Body of pancreas (tissue), 4 donors: ENCODE measurements around the gene ATF6. TPM values are rescaled to one million over a fixed set of nuclear protein-coding genes. Genes with fewer than 3 reads are reported as not detected.

Experiments used
- ATAC-seq: fragments of 150-250 bp; one replicate; pipeline ENCODE4 v1.9.1; 2016
- DNase-seq, 4 donors: peaks; one replicate each; pipeline ENCODE4 v3.0.0-alpha.2; 2019
- H3K27ac ChIP-seq, 4 donors: fragments of 200-600 bp; sonication (generic); 1 replicate in 3 of 4; 2 replicates in 1 of 4; pipeline versions ENCODE4 v1.5.1 to v1.6.1; 2016 to 2019; ENCODE audit warnings: mild to moderate bottlenecking in 1 of 4, mixed read lengths in 1 of 4, moderate library complexity in 1 of 4
- H3K27me3 ChIP-seq, 2 donors: fragments of 200-600 bp; sonication (generic); one replicate each; pipeline ENCODE4 v1.6.0; 2016; ENCODE audit warnings: mild to moderate bottlenecking in 1 of 2
- H3K36me3 ChIP-seq, 2 donors: fragments of 200-600 bp; sonication (generic); replicated peaks in 1 of 2; 2 replicates each; pipeline ENCODE4 v1.5.1; 2016; ENCODE audit warnings: low read depth in 2 of 2; ENCODE audit not compliant: insufficient read depth in 1 of 2
- H3K4me1 ChIP-seq: fragments of 200-600 bp; sonication (generic); one replicate; pipeline ENCODE4 v1.6.0; 2016
- H3K4me3 ChIP-seq, 2 donors: fragments of 200-600 bp; sonication (generic); 1 replicate in 1 of 2; 2 replicates in 1 of 2; pipeline ENCODE4 v1.5.1; 2016 to 2019
- H3K9me3 ChIP-seq, 3 donors: fragments of 200-600 bp; sonication (generic); 1 replicate in 2 of 3; 2 replicates in 1 of 3; pipeline ENCODE4 v1.5.1; 2016
- POLR2A ChIP-seq, 3 donors: fragments of 450-650 bp; IDR thresholded peaks; one replicate each; pipeline ENCODE4 v1.6.1; 2016; ENCODE audit warnings: antibody characterized with exemption in 3 of 3, mild to moderate bottlenecking in 2 of 3
- WGBS, 2 donors: methylation state at CpG; one replicate each; pipeline ENCODE4 v1.1.5; 2017; 5-methylcytosine and 5-hydroxymethylcytosine counted together
- intact Hi-C: fragments of 100-400 bp; cut with DNase I; formaldehyde crosslinking; loops from one replicate; pipeline ENCODE4 v1.15.1; 2023
- total RNA-seq, 2 donors: library from RNA; depleted of rRNA; stranded (reverse); fragments of >200 nt; gene quantifications; one replicate each; pipeline ENCODE4 v1.1.0, GENCODE V29; 2016
- TF ChIP-seq, protein P1 (sequence below), 7 experiments: fragments of 450-650 bp in 4 of 7; fragments of 200-600 bp in 3 of 7; sonication (generic) in 3 of 7; IDR thresholded peaks; one replicate each; pipeline ENCODE4 v1.5.1; 2016 to 2019; ENCODE audit warnings: antibody characterized with exemption in 7 of 7

ATF6 gene
- total RNA-seq, 2 donors from 2014 or later = 12.5 to 16.3 TPM

DNA sequence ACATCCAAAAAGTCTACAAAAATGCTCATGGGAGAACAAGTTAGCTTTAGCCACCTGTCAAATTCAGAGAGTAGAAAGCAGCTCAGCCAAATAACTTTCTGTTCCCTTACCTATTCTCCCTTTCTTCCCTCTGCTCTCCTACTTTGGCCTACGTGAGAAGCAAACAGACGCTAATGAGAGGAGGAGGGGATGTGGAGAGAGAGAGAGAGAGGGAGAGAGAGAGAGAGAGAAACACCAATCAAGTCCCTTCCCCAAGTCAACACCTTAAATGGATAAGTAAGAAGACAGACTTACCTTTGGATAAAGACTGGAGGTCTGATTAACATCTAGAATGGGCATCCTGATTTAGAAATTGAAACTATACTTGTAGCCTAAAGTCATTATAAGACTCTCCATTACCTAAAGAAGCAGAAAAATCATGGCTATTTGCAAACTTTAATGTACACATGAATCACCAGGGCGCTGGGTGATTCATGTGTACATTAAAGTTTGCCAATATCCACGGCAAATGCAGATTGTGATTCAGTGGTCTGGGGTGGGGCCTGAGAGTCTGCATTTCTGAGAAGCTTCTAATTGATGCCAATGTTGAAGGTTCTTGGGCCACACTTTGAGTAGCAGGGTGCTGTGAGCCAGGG is 29.7 kb upstream of the ATF6 start:
- ATAC-seq (no peak), DNase-seq (no peak)
- TF ChIP-seq, protein P1, sequence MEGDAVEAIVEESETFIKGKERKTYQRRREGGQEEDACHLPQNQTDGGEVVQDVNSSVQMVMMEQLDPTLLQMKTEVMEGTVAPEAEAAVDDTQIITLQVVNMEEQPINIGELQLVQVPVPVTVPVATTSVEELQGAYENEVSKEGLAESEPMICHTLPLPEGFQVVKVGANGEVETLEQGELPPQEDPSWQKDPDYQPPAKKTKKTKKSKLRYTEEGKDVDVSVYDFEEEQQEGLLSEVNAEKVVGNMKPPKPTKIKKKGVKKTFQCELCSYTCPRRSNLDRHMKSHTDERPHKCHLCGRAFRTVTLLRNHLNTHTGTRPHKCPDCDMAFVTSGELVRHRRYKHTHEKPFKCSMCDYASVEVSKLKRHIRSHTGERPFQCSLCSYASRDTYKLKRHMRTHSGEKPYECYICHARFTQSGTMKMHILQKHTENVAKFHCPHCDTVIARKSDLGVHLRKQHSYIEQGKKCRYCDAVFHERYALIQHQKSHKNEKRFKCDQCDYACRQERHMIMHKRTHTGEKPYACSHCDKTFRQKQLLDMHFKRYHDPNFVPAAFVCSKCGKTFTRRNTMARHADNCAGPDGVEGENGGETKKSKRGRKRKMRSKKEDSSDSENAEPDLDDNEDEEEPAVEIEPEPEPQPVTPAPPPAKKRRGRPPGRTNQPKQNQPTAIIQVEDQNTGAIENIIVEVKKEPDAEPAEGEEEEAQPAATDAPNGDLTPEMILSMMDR (IDR thresholded peaks at IDR 0.05) = no peak
- no peak for TF ChIP-seq POLR2A (IDR thresholded peaks at IDR 0.05)
- H3K4me3 ChIP-seq = no peak overlapping the region
- H3K4me1 ChIP-seq = no peaks in the 10 kb centered on the region
- no peaks in the 10 kb centered on the region for H3K36me3 ChIP-seq
- H3K27ac ChIP-seq = no peak overlapping the region
- no peaks in the 10 kb centered on the region for H3K9me3 ChIP-seq
- intact Hi-C loops = no loop called here
- no peaks in the 10 kb centered on the region for H3K27me3 ChIP-seq
- 39 to 51% methylated on average over 4 of the region's 4 CpGs for WGBS, 2 donors

DNA sequence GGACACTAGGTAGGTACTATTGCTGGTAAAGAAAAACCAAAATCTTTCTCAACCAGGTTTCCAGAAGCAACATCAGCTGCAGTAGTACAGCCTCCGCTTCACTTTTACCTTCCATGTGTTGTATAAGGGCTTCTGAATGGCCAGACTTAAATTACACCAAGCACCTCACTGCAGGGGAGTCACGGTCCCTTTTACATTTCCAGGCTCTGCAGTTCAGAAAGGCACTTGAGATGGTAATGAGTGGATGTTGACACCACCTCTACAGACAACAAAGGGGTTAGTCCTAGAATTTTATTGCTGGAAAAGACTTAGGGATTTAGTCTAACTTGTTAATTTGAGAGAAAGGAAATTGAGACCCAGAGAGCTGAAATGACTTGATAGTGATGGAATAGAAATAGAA is 28.5 kb upstream of the ATF6 start:
- Histone ChIP-seq H3K4me1 (no peaks in the 10 kb centered on the region), H3K4me3 (no peak overlapping the region), H3K27ac (no peak overlapping the region), H3K9me3 (no peaks in the 10 kb centered on the region), H3K27me3 (no peaks in the 10 kb centered on the region), H3K36me3 (no peaks in the 10 kb centered on the region)
- intact Hi-C loops = no loop called here
- TF ChIP-seq, protein P1 (IDR thresholded peaks at IDR 0.05) = no peak
- TF ChIP-seq POLR2A (IDR thresholded peaks at IDR 0.05) = no peak
- 68 to 73% methylated on average over 2 of the region's 2 CpGs for WGBS, 2 donors
- ATAC-seq (no peak), DNase-seq (no peak)

DNA sequence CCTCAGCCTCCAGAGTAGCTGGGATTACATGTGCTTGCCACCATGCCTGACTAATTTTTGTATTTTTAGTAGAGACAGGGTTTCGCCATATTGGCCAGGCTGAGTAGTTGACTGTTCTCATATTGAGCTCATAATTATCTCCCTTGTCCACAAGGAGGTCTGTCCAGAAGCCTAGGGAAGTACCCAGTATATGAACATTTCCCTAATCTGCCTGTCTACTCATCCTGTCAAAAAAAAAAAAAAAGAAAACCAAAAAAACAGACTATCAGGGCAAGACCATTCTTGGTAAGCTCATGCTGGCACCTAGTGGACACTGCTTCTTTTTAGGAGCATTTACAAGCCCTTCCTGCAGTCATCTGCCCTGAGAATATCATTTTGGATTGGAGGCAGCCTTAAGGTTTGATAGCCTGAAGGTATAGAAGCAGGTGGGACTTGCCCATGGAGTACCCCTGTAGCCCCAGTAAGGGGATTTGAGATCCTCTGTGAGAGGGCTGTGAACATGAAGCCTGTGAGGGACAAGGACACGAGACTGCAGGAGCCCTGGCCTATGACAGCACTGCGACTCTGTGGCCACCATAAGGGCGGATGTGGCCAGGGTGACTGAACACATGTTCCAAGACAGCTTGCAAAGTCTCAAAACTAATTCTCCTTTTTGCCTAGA is 27.4 kb upstream of the ATF6 start:
- H3K36me3 ChIP-seq = no peaks in the 10 kb centered on the region
- intact Hi-C loops = no loop called here
- no peaks in the 10 kb centered on the region for H3K27me3 ChIP-seq
- DNase-seq = peak in 3 of 4 donors; percentile 29 to 61 (median 34)
- no peaks in the 10 kb centered on the region for H3K9me3 ChIP-seq
- no peak for TF ChIP-seq POLR2A (IDR thresholded peaks at IDR 0.05)
- TF ChIP-seq, protein P1 (IDR thresholded peaks at IDR 0.05) = peak in 3 of 7 experiments; percentile 12 to 38 (median 17)
- no peak overlapping the region for H3K4me3 ChIP-seq
- no peak for ATAC-seq
- peak overlapping the region in 1 of 4 donors; percentile 41 for H3K27ac ChIP-seq
- 76 to 79% methylated on average over 4 of the region's 4 CpGs for WGBS, 2 donors
- H3K4me1 ChIP-seq = no peaks in the 10 kb centered on the region

DNA sequence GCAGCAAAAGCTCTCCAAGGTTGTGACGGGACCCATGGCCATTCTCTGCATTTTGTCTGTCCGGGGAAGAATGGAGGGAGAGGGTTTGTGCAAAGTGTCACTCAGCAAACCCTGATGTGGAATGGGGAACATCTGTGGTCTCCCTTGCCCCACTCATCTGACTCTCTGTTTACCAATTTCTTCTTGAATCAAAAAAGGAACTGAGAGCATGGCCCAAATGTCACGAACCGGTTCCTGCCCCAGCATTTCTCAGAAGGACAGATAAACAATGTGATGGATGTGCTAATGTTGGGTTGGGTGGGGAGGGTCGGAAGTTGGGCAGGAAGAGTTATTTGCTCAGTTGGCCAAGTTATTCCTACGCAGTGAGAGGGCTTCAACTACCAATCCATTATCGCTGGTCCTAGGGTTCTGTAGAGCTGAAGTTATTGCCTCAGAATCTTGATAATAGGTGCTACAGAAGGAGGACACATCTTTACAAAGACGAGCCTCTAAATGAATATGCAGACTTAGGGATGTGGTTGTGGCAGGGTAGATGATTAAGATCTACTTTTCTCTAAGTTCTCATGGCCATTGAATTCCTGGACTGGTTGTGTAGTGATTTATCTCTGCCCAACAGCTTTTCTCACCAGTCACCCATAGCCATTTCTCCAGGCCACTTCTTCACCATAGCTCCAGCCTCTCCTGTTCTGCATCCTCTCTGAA is 26.1 kb upstream of the ATF6 start:
- ATAC-seq (no peak), DNase-seq (peak in 1 of 4 donors; percentile 56)
- H3K4me1 ChIP-seq = no peaks in the 10 kb centered on the region
- H3K4me3 ChIP-seq = no peak overlapping the region
- peak overlapping the region in 1 of 4 donors; percentile 56 for H3K27ac ChIP-seq
- intact Hi-C loops = no loop called here
- no peaks in the 10 kb centered on the region for H3K27me3 ChIP-seq
- no peaks in the 10 kb centered on the region for H3K9me3 ChIP-seq
- H3K36me3 ChIP-seq = no peaks in the 10 kb centered on the region
- WGBS, 2 donors = 56 to 59% methylated on average over 8 of the region's 8 CpGs
- TF ChIP-seq, protein P1 (IDR thresholded peaks at IDR 0.05) = no peak
